Amniotic stem cell (primary cell): ENCODE measurements around the gene ARHGDIB.

ENCODE experiments used
- DNase-seq: peaks from one replicate; lab custom pipeline; 2025; lab: John Stamatoyannopoulos, UW

The ARHGDIB gene

DNA sequence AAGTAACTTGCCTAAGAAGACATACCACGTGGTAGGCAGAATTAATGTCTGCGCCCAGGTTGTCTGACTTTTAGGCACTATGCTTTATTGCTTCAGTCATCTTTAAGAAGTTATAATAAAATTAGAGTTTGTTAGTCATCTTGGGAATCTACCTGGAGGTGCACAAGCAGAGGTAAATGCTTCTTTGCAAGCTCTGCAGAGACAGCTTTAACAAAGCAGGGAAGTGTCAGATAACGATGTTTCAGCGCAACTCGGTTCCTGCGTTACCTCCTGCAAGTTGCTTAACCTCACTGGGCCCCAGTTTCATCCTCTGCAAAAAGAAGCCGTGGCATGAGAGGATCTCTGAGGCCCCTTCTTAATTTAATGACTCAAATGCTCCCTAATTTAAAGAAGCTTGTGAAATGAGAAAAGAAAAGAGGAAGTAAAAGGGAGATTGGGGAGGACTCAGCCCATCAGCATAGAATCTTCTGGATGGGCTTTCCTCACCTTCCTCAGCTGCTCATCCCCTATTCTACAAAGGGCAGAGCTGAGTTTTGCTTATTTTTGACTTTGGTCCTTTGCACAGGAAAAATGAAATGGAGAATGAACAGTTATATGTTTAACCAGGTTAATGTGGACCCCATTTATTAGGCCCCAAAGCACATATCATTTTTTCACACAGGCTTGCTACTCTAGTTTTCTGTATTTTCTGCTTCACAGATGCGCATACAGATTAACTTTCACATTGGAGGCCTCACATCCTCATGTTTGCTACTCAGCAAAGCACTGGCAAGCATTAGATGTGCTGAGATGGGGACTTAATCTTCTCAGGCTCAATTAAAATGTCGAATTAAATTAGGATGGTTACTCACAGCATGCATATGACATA, 5.1 kb downstream of the ARHGDIB start:
- no peak for DNase-seq

DNA sequence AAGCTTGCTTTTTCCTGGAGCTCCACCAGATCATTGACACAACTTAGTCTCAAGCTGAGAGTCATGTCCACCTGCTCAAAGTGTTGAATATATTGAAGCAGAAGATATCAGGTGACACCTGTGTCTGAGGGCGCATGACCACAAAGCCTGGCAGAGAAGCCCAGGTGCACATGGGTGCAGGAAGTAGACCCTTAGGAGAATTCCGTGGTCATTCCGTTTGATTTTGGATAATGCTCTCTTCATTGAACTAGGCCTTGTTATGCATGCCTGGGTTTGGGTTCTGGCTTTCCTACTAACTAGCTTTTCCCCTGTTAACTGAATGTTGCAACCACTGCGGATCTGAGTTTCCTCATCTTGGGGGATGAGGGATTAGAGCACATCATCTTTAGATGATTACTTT, 7.1 kb downstream of the ARHGDIB start:
- no peak for DNase-seq

- no peak for DNase-seq
Observed at GRCh38 chr12:14953752-14954151, 7.6 kb downstream of the ARHGDIB start.

DNA sequence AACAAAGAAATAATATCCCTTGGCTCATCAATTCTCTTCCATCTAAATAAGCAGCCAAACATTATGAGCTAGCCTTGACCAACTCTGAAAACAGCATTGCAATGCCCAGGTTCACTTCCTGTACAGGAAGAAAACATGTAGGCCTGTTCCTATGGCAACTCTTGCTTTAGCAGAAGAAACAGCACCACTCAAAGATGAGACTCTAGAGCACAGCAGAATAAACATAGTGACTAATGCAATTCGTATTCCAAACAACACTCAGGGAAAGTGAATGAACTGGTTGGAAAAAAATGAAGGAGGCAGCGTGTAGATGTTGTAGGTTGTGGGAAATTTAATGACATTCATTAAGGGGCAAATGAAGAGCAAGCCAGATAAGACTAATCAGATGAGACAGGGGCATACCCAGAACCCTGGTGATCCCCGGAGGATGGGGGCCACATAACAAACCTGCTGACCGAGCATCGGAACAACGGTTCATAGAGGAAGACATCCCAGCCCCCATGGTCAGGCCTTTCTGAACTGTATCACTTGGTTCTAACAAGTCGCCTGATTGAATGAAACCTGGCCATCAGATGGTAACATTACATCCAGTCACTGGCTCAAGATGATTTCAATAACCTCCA, 9.0 kb downstream of the ARHGDIB start:
- peak; percentile 93 for DNase-seq

GRCh38 chr12:14951851-14952250, 9.6 kb downstream of the ARHGDIB start:
- no peak for DNase-seq

DNA sequence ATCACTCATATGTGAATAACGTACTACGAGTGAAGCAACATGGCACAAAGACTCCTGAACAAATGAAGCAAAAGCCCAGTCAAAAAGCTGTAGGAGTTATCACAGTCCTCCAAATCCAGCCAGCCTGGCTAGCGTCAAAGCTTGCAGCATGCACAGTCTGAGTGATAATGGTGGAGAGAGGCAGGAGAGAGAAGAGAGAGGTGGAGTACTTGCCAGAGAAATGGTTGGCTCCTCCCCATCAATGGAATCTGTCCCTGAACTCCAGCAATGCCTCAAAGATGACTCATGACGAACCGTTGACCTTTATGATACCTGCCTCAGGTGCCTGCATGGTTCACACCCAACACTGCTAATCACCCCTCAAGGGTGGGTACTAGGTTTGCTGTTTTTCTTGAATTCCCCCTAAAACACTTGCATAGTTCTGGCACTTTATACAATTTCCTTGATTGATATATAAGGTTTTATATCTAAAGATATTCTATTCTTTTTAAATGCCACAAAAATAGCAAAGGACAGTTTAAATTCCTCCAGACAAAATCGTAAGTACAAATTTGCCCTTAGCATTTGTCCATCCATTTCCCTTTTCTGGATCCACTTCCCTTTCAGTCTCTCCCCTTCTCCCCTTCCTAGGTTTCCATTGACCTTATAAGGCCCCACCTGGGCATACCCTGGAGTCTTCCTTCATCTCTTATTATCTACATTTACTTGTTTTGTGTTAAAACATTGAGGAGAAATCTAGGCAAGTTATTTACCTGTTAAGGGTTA, 10.2 kb downstream of the ARHGDIB start:
- no peak for DNase-seq

DNA sequence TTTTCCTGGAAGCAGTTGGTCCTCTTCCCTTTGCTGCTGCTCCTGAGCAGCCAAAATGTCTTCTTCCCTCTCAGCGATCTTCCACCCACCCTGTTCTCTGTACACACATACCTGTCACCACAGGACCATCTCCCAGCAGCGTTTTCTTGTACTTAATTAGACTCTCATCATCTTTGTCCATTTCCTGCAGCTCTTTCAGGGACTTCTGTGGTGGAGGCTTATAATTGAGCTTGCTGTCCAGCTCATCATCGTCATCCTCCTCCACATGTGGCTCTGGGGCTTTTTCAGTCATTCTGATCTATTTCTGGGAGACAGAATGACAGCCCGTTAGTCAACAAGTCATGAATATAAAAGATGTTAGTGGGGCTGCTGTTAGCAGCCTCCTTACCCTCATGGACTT, 11.0 kb downstream of the ARHGDIB start:
- no peak for DNase-seq

GRCh38 chr12:14949631-14950030, 11.8 kb downstream of the ARHGDIB start:
- DNase-seq: no peak

GRCh38 chr12:14948672-14949071, 12.7 kb downstream of the ARHGDIB start:
- no peak for DNase-seq

DNA sequence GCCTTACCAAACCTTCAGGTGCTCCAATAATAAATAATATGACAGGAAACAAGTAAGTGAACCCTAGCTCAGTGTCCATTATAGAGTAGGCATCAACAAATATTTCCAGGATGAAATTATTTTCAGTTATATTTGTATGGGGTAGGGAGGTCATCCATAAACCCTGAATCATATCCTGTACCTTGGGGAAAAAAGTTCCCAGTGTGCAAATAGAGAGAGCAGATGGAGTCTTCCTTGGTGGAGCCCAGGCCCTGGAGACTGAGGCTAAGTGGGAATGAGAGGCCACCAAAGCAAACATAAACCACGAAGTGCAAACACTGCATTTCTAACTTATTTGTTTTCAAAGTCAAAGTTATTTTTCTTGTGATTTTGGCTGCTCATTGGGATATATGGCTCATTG, 14.5 kb downstream of the ARHGDIB start:
- no peak for DNase-seq

DNA sequence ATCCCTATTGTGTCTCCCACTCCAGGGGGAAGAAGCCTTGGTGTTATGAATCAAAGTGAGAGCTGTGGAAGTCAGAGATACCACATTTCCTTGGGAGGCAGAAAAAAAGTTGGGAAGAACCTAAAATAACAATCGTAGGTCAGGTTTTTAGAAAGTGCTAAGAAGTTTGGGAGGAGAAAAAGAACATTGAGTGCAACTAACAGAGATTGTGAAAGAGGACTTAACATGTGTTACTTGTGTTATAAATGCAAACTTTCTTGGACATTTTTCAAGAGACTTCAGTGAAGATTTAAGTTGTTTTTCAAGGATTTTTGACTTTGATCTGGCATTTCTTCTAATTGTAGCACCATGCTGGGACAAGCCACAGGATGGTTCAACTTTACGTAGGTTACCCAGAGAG, 15.2 kb downstream of the ARHGDIB start:
- DNase-seq: no peak

DNA sequence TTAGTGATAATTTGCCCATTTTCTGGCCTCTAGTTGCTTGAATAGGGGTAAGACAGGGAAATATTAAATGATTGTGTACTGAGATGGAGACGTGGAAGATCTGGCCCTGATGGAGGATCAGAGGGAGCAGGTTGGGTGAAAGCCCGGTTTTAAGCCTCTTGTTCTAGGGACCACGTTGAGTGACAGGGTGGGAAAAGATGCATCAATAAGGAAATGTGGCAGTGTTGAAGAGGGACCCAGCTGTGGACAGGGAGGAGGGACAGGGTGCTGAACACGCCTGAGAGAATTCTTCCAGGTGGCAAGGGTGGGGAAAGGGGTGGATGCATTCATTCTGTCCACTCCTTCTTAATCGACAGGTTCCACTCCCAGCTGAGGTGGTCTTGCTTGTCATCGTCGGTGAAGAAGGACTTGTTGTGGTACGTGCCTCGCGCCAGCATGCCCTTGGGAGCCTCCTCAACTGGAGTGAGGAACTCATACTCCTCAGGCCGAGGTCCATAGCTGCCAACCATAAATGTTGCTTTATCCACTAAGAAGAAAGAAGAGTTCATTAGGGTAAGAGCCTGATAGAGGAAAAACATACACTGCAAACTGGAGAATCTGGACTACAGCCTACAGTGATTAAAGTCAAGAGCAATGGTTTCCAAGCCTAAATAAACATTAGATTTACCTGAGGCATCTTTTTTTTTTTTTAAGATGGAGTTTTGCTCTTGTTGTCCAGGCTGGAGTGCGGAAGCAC, 19.0 kb downstream of the ARHGDIB start:
- no peak for DNase-seq

GRCh38 chr12:14941369-14941768, 20.0 kb downstream of the ARHGDIB start:
- DNase-seq: no peak

DNA sequence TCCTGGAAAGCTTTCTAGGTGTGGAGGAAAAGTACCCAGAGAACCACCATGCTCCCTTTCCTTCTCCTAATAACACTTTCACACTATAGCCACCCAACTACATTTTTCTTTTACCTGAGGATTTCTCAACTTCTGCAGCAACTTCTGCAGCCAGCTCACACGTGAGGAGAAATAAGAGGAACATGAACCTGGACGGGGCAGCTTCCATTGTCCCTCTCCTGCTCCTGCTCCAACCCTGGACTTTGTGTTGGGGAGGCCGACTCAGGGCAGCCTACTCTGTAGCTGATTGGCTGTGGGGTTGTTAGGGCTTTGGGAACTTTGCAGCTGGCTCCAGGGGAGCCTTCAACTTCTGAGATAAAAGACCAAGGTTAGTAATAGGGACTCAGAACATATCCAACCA, 23.1 kb downstream of the ARHGDIB start, which contains the start of gene ERP27:
ERP27 (minus strand) TSS at position 237 of the 400 bp plus-strand sequence; CDS start at position 208, 29 bp downstream.
- DNase-seq: no peak

GRCh38 chr12:14937689-14938088, 23.7 kb downstream of the ARHGDIB start:
- no peak for DNase-seq

DNA sequence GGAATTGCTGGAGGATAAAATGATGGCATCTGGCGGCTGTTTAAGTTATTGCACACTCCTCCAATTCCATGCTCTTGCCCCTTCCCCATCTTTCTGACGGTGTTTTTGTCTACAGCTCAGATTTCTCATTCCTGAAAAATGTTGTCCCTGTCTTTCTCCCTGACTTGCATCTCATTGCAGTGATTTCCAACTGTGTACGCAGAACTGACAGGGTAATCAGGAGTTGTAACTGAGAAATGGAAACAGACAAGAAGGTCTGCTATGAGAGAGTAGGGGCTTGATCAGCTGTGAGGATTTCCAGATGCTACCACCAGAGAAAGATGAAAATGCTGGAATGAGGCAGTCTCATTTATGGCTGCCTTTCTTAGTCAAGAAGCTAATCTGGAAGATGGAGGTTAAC, 24.4 kb downstream of the ARHGDIB start:
- DNase-seq: no peak

DNA sequence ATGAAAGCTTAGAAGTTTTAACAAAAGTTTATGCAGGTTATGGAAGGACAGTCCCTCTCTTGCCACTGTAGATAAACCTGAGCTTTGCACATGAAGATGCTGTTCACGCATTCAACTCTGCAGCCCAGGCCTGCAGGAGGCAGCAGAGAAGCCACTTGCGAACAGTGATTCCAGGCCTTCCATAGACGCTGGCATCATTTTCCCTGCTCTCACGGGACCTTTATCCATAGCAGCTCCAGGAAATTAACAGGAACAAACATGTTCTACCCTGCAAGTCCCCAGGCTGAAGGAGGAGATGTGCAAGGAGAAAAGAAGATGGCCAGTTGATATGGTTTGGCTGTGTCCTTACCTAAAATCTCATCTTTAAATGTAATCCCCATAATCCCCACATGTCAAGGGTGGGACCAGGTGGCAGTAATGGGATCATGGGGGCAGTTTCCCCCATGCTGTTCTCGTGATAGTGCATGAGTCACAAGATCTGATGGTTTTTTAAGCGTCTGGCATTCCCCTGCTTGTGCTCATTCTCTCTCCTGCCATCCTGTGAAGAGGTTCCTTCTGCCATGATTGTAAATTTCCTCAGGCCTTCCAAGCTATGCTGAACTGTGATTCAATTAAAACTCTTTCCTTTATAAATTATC, 25.1 kb downstream of the ARHGDIB start:
- DNase-seq: no peak

- no peak for DNase-seq
Observed at GRCh38 chr12:14935031-14935430, 26.4 kb downstream of the ARHGDIB start.

DNA sequence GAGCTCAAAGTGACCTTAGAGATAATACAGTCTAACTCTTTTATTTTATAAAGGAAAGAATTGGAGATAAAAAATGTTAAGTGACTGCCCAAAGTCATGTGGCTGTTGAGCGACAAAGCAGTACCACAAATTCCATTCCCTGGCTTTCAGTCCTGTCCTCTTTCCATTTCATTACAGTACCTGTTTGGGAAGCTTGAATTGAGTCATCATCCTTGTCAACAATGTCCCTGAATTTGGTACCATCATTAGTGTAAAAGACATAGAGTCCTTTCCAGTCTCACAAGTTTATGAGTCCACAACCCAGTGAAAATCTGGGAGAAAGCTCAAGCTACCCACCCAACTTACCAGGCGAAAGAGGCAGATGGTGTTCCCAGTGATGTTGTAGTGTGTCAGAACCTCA, 26.9 kb downstream of the ARHGDIB start:
- DNase-seq: no peak

DNA sequence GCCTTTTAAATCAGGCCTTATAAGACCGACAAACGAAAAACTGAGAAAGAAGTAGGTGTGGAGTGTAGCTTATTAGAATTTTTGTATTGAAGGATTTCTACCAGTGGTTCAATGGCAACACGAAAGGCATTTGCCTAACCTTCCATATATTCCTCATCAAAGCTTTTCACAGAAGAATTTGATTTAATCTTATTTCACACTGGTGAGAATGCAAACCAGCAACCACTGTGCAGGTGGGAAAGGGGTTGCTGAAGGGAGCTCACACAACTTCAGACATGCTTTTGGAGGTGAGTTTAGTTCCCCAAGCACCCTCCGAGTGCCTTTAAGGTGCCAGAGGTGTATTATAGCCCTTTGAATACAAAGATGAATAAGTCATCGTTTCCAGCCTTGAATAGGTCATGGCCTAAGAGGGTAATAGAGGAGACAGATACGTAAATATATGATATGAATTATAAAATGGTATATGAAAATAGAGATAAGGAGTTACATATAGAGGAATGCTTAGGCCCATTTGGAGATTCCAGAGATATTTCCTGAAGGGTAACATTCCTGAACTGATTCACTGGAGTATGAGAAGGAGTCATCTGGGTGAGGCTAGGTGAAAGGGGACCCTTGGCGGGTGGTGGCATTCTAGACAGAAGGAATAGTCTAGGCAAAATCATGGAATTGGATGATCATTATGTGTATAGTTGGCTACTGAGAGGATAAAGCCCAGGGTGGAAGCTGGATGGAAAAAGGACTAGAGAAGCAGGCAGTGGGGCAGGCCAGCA, 29.4 kb downstream of the ARHGDIB start:
- no peak for DNase-seq

DNA sequence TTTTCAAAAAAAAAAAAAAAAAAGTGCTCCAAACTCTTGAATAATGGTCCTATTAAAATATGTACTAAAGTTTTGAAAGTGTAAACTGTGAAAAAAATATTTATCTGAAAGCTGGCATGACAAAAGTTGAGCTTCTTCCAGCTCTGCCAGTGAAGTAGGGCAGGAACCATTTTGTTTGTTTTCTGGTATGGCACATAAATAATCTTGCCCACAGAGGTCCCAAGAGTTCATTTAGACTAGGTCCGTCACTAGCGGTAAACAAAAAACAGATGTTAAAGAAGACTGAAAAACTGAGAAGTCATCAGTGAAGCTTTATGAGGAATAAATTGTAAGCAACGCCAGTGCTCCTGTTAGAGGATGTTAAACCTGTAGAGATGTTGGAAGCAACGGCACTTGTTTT, 30.0 kb downstream of the ARHGDIB start:
- DNase-seq: no peak
